Endothelial cell (in vitro differentiated cells): ENCODE measurements around the gene FRAS1. TPM values are rescaled to one million over a fixed set of nuclear protein-coding genes. Genes with fewer than 3 reads are reported as not detected.

Source experiments
- DNase-seq: peaks from one replicate; pipeline ENCODE4 v3.0.0; 2021; ENCODE audit warnings: low spot score
- H3K27ac Mint-ChIP-seq: one replicate; pipeline ENCODE4 v1.8.0; 2021; ENCODE audit warnings: mixed read lengths, inconsistent platforms; ENCODE audit not compliant: unreplicated experiment
- H3K27me3 Mint-ChIP-seq: one replicate; pipeline ENCODE4 v1.8.0; 2021; ENCODE audit warnings: mild to moderate bottlenecking, moderate library complexity, mixed read lengths, inconsistent platforms; ENCODE audit not compliant: unreplicated experiment
- H3K36me3 Mint-ChIP-seq: one replicate; pipeline ENCODE4 v1.8.0; 2021; ENCODE audit warnings: mild to moderate bottlenecking, low read depth, mixed read lengths, inconsistent platforms; ENCODE audit not compliant: unreplicated experiment
- H3K4me1 Mint-ChIP-seq: one replicate; pipeline ENCODE4 v1.8.0; 2021; ENCODE audit warnings: mild to moderate bottlenecking, mixed read lengths, inconsistent platforms; ENCODE audit not compliant: unreplicated experiment
- H3K4me3 Mint-ChIP-seq: one replicate; pipeline ENCODE4 v1.8.0; 2021; ENCODE audit warnings: mild to moderate bottlenecking, mixed read lengths, inconsistent platforms; ENCODE audit not compliant: unreplicated experiment
- H3K9me3 Mint-ChIP-seq: one replicate; pipeline ENCODE4 v1.8.0; 2021; ENCODE audit warnings: mixed read lengths, inconsistent platforms; ENCODE audit not compliant: unreplicated experiment
- total RNA-seq: library from RNA; stranded (reverse); fragmentation: NEBNext Ultra II Directional; extraction: Animal tissue kit (Norgen Biotek cat#: 25700); gene quantifications from one replicate; pipeline ENCODE4 v1.2.1, GENCODE V29; 2021; ENCODE audit not compliant: unreplicated experiment
- TF ChIP-seq, protein P1 (sequence below): fragments of 200-600 bp; sonication (generic); IDR thresholded peaks from one replicate; pipeline ENCODE4 v1.5.0; 2021; ENCODE audit warnings: antibody characterized with exemption; ENCODE audit not compliant: unreplicated experiment

The FRAS1 gene
- total RNA-seq, 1 donor from 2014 or later, result 51.7 TPM

DNA sequence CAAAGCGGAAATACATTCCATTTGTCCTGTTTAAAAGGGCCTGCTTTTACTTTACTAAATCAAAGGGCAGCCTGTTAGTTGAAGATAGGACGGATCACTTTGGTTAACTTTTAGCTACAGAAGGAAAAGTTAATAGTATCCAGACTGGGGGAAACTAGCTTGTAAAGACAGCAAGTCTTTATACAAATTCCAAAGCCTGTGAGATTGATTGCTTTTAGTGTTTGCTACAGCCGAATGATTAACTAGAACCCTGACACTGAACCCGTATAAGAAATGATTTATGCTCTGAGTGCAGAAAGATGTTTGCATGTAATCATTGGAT, 93.4 kb downstream of the FRAS1 start:
- peaks cover 15% of the 10 kb centered on the region for H3K4me1 Mint-ChIP-seq
- H3K36me3 Mint-ChIP-seq, result no peaks in the 10 kb centered on the region
- no peak overlapping the region for H3K27ac Mint-ChIP-seq
- no peaks in the 10 kb centered on the region for H3K9me3 Mint-ChIP-seq
- TF ChIP-seq, protein P1, sequence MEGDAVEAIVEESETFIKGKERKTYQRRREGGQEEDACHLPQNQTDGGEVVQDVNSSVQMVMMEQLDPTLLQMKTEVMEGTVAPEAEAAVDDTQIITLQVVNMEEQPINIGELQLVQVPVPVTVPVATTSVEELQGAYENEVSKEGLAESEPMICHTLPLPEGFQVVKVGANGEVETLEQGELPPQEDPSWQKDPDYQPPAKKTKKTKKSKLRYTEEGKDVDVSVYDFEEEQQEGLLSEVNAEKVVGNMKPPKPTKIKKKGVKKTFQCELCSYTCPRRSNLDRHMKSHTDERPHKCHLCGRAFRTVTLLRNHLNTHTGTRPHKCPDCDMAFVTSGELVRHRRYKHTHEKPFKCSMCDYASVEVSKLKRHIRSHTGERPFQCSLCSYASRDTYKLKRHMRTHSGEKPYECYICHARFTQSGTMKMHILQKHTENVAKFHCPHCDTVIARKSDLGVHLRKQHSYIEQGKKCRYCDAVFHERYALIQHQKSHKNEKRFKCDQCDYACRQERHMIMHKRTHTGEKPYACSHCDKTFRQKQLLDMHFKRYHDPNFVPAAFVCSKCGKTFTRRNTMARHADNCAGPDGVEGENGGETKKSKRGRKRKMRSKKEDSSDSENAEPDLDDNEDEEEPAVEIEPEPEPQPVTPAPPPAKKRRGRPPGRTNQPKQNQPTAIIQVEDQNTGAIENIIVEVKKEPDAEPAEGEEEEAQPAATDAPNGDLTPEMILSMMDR, result no peak
- peaks cover 5% of the 10 kb centered on the region for H3K27me3 Mint-ChIP-seq
- H3K4me3 Mint-ChIP-seq, result no peak overlapping the region
- no peak for DNase-seq

DNA sequence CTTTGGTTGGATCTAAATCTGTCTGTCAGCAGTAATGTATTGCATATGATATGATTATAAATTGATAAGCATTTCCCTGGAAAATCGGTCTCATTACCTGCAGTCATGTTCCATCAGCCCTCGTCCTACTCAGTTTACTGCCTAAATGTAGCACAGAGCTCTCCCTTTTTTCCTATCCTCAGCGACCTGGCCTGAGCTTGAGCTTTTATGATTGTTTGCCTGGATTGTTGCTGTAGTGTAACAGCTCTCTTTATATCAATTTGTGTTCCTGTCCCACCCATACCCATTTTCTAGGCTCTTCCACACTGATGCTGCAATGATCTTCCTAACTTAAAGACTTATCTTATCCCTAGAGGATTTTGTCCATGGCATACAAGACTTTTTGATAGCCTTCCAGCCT, 95.7 kb downstream of the FRAS1 start:
- no peak overlapping the region for H3K27ac Mint-ChIP-seq
- DNase-seq, result no peak
- TF ChIP-seq, protein P1, result no peak
- H3K4me3 Mint-ChIP-seq, result no peak overlapping the region
- no peaks in the 10 kb centered on the region for H3K36me3 Mint-ChIP-seq
- H3K9me3 Mint-ChIP-seq, result no peaks in the 10 kb centered on the region
- peaks cover 3% of the 10 kb centered on the region for H3K27me3 Mint-ChIP-seq
- peaks cover 15% of the 10 kb centered on the region for H3K4me1 Mint-ChIP-seq

DNA sequence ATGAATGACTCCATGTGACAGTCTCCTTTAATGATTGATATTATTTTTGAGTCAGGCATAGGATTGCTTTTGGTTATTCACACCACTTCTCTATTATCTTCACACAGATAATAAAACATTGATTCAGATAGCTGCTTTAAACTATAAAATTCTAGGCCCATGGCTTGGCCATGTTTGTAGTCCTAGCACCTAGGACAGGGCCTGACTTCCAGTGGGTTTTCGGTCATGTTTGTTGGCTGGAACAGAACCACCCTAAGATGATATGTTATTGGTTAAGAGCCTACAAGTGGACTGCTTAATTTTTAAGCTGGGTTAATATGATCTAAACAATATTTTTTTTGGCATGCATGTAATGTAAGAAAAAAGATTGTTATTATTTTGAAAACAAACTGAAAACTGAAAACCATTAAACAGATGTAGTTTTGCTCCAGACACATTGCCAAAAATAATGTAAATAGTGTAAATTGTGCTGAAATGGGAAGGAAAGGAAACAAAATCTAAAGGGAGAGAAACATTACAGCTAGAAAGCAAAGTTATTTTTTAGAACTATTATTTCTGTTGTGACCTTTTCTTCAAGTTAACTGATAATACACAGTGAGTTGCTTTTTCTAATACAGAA, 98.0 kb downstream of the FRAS1 start:
- H3K4me1 Mint-ChIP-seq, result peaks cover 7% of the 10 kb centered on the region
- H3K27me3 Mint-ChIP-seq, result peaks cover 3% of the 10 kb centered on the region
- DNase-seq, result no peak
- H3K36me3 Mint-ChIP-seq, result no peaks in the 10 kb centered on the region
- no peak overlapping the region for H3K4me3 Mint-ChIP-seq
- H3K9me3 Mint-ChIP-seq, result no peaks in the 10 kb centered on the region
- TF ChIP-seq, protein P1, result no peak
- H3K27ac Mint-ChIP-seq, result no peak overlapping the region

DNA sequence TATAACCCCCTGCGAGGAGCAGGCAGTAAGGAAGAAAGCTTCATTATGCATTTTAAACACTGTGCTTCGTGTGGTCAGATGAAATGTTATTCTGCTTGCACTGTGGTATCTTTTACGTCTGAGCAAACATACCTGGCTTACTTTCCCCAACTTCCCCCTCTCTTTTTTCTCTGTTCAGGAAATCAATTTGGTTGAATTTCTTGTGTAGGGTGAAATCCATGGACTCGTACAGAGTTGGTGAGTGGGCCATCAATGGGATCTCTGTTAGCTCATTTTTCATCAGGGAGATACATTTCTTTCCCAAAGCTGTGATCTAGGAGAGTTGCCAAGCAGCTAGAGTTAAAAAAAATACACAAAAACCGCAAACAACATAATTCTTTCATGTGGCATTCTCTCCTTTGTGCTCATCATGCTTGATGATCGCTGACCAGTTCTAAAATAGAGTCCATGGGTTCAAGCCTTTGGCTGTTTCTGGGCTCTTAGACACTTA, 98.5 kb downstream of the FRAS1 start:
- Mint-ChIP-seq H3K4me3 (no peak overlapping the region), H3K27ac (no peak overlapping the region), H3K4me1 (peaks cover 3% of the 10 kb centered on the region), H3K27me3 (peaks cover 3% of the 10 kb centered on the region), H3K9me3 (no peaks in the 10 kb centered on the region), H3K36me3 (no peaks in the 10 kb centered on the region)
- DNase-seq, result no peak
- TF ChIP-seq, protein P1, result no peak

DNA sequence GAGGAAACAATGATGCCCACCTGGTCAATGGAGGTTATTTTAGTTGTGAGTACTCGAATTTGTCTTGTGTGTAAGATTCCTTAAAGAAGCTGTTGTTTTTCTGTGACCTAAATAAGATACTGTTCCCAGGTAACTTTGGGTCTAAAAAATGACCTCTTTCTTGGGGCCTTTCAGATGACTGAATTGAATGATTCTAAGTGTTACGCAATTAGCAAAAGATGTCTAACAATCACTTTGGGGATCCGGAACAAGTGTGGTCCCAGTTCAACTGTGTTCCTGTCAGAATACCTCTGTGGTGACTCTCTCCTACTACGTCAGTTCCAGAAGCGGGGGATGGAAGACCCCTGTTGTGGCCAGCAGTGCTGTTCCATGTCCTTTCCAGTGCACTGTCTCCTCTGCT, 99.4 kb downstream of the FRAS1 start:
- Mint-ChIP-seq H3K9me3 (no peaks in the 10 kb centered on the region), H3K27me3 (peaks cover 3% of the 10 kb centered on the region), H3K36me3 (no peaks in the 10 kb centered on the region), H3K27ac (no peak overlapping the region), H3K4me3 (no peak overlapping the region), H3K4me1 (peaks cover 3% of the 10 kb centered on the region)
- DNase-seq, result no peak
- TF ChIP-seq, protein P1, result no peak
